Esophagus muscularis mucosa (tissue), 4 donors: ENCODE measurements around the gene KCNH1. TPM values are rescaled to one million over a fixed set of nuclear protein-coding genes. Genes with fewer than 3 reads are reported as not detected.

Experiments used
- DNase-seq: peaks from one replicate; pipeline ENCODE4 v3.0.0-alpha.2; 2017; ENCODE audit errors: extremely low spot score
- H3K27ac ChIP-seq, 4 donors: fragments of 200-600 bp; sonication (generic); replicated peaks in 1 of 4; 1 replicate in 3 of 4; 2 replicates in 1 of 4; pipeline ENCODE4 v1.5.1; 2016 to 2019; ENCODE audit warnings: mild to moderate bottlenecking in 1 of 4
- H3K27me3 ChIP-seq, 4 donors: fragments of 200-600 bp; sonication (generic); one replicate each; pipeline versions ENCODE4 v1.5.1 to v1.6.0; 2016 to 2019
- H3K36me3 ChIP-seq, 4 donors: fragments of 200-600 bp; sonication (generic); one replicate each; pipeline ENCODE4 v1.5.1; 2016 to 2019
- H3K4me1 ChIP-seq, 4 donors: fragments of 200-600 bp; sonication (generic); one replicate each; pipeline ENCODE4 v1.5.1; 2016 to 2019
- H3K4me3 ChIP-seq, 4 donors: fragments of 200-600 bp; sonication (generic); 1 replicate in 2 of 4; 2 replicates in 2 of 4; pipeline ENCODE4 v1.5.1; 2016 to 2019; ENCODE audit warnings: mild to moderate bottlenecking in 4 of 4, moderate library complexity in 1 of 4
- H3K9me3 ChIP-seq, 4 donors: fragments of 200-600 bp; sonication (generic); 1 replicate in 3 of 4; 2 replicates in 1 of 4; pipeline ENCODE4 v1.5.1; 2016 to 2019
- CTCF ChIP-seq, 3 experiments: fragments of 200-600 bp in 2 of 3; fragments of 450-650 bp in 1 of 3; sonication (generic) in 2 of 3; IDR thresholded peaks; one replicate each; pipeline ENCODE4 v1.5.1; 2017 to 2019; ENCODE audit warnings: antibody characterized with exemption in 3 of 3, mild to moderate bottlenecking in 2 of 3, moderate library complexity in 1 of 3
- EP300 ChIP-seq: sonication (generic); formaldehyde crosslinking; IDR thresholded peaks from one replicate; pipeline ENCODE4 v1.6.1; 2017; ENCODE audit warnings: antibody characterized with exemption
- POLR2A ChIP-seq: fragments of 450-650 bp; IDR thresholded peaks from one replicate; pipeline ENCODE4 v1.6.1; 2017; ENCODE audit warnings: antibody characterized with exemption, moderate library complexity, mild to moderate bottlenecking, low read depth
- POLR2AphosphoS5 ChIP-seq, 2 donors: sonication (generic); formaldehyde crosslinking; IDR thresholded peaks; one replicate each; pipeline ENCODE4 v1.6.1; 2017; ENCODE audit warnings: antibody characterized with exemption in 2 of 2
- WGBS: methylation state at CpG from one replicate; pipeline ENCODE4 v1.1.5; 2018; 5-methylcytosine and 5-hydroxymethylcytosine counted together
- intact Hi-C: fragments of 100-400 bp; cut with DNase I; formaldehyde crosslinking; loops from one replicate; pipeline ENCODE4 v1.15.1; 2023
- total RNA-seq, 4 donors: library from RNA; depleted of rRNA; stranded (reverse); fragments of >200 nt; gene quantifications; one replicate each; pipeline versions ENCODE4 v1.1.0 to v1.2.1, GENCODE V29; 2016

The KCNH1 gene
- total RNA-seq, 4 donors from 2014 or later: 0.11 to 0.78 (median 0.46) TPM

GRCh38 chr1:210801501-210801900 lies 332.4 kb downstream of the KCNH1 start:
- no peaks in the 10 kb centered on the region for H3K9me3 ChIP-seq
- H3K27ac ChIP-seq: no peak overlapping the region
- 84% methylated on average over 4 of the region's 4 CpGs for WGBS
- intact Hi-C loops: no loop called here
- H3K27me3 ChIP-seq: no peaks in the 10 kb centered on the region
- H3K36me3 ChIP-seq: no peaks in the 10 kb centered on the region
- no peak overlapping the region for H3K4me3 ChIP-seq
- H3K4me1 ChIP-seq: no peaks in the 10 kb centered on the region
- DNase-seq: no peak
- TF ChIP-seq CTCF (IDR thresholded peaks at IDR 0.05): no peak

GRCh38 chr1:210800756-210801155 lies 333.2 kb downstream of the KCNH1 start:
- Histone ChIP-seq H3K27me3 (no peaks in the 10 kb centered on the region), H3K4me3 (no peak overlapping the region), H3K9me3 (no peaks in the 10 kb centered on the region), H3K36me3 (no peaks in the 10 kb centered on the region), H3K4me1 (no peaks in the 10 kb centered on the region), H3K27ac (no peak overlapping the region)
- no peak for TF ChIP-seq EP300
- no peak for TF ChIP-seq CTCF (IDR thresholded peaks at IDR 0.05)
- no peak for TF ChIP-seq POLR2AphosphoS5 (IDR thresholded peaks at IDR 0.05)
- no peak for TF ChIP-seq POLR2A
- WGBS: 93% methylated on average over 3 of the region's 3 CpGs
- intact Hi-C loops: no loop called here
- no peak for DNase-seq

GRCh38 chr1:210800301-210800700 lies 333.6 kb downstream of the KCNH1 start:
- intact Hi-C loops: no loop called here
- no peaks in the 10 kb centered on the region for H3K4me1 ChIP-seq
- H3K27ac ChIP-seq: no peak overlapping the region
- H3K27me3 ChIP-seq: no peaks in the 10 kb centered on the region
- no peak for DNase-seq
- H3K36me3 ChIP-seq: no peaks in the 10 kb centered on the region
- no peak overlapping the region for H3K4me3 ChIP-seq
- TF ChIP-seq POLR2A: no peak
- TF ChIP-seq EP300: no peak
- TF ChIP-seq CTCF (IDR thresholded peaks at IDR 0.05): no peak
- no peak for TF ChIP-seq POLR2AphosphoS5 (IDR thresholded peaks at IDR 0.05)
- WGBS: 83% methylated on average over 4 of the region's 4 CpGs
- no peaks in the 10 kb centered on the region for H3K9me3 ChIP-seq

- WGBS: 92% methylated on average over 7 of the region's 8 CpGs
- H3K4me1 ChIP-seq: no peaks in the 10 kb centered on the region
Measured at GRCh38 chr1:210797422-210797821, 336.5 kb downstream of the KCNH1 start.

More at GRCh38 chr1:210797422-210797821, 336.5 kb downstream of the KCNH1 start:
- Histone ChIP-seq H3K27me3 (no peaks in the 10 kb centered on the region), H3K36me3 (no peaks in the 10 kb centered on the region), H3K4me3 (no peak overlapping the region), H3K9me3 (no peaks in the 10 kb centered on the region), H3K27ac (no peak overlapping the region)
- TF ChIP-seq CTCF (IDR thresholded peaks at IDR 0.05): no peak
- no peak for TF ChIP-seq EP300
- no peak for TF ChIP-seq POLR2AphosphoS5 (IDR thresholded peaks at IDR 0.05)
- TF ChIP-seq POLR2A: no peak
- intact Hi-C loops: no loop called here
- DNase-seq: no peak
